HepG2 (cell line): ENCODE data around the gene MARCHF2. TPM values are rescaled to one million over a fixed set of nuclear protein-coding genes. Genes with fewer than 3 reads are reported as not detected.

Experiments
- CAMTA2 ChIP-seq: sonication (generic); formaldehyde crosslinking; IDR thresholded peaks from 2 replicates; pipeline ENCODE4 v1.4.0; 2020; ENCODE audit warnings: mild to moderate bottlenecking, missing genetic modification reagents, borderline replicate concordance
- DR1 ChIP-seq: sonication (generic); formaldehyde crosslinking; IDR thresholded peaks from 2 replicates; pipeline ENCODE4 v1.8.0; 2021; ENCODE audit warnings: mild to moderate bottlenecking, missing genetic modification reagents, inconsistent platforms
- KAT2B ChIP-seq: fragments of 150-350 bp; IDR thresholded peaks from 2 replicates; pipeline ENCODE4 v1.6.1; 2014; ENCODE audit warnings: low read depth, low read length, borderline replicate concordance
- NRL ChIP-seq: sonication (generic); formaldehyde crosslinking; IDR thresholded peaks from 2 replicates; pipeline ENCODE4 v1.5.0; 2020; ENCODE audit warnings: missing genetic modification reagents, mild to moderate bottlenecking, moderate library complexity, borderline replicate concordance
- PAF1 ChIP-seq: IDR thresholded peaks from 2 replicates; pipeline ENCODE4 v1.6.1; 2016; ENCODE audit warnings: missing genetic modification reagents, missing compliant biosample characterization
- SSRP1 ChIP-seq: IDR thresholded peaks from 2 replicates; pipeline ENCODE4 v1.6.1; 2016; ENCODE audit warnings: control low read depth
- ZNF160 ChIP-seq: sonication (generic); formaldehyde crosslinking; IDR thresholded peaks from 2 replicates; pipeline ENCODE4 v1.8.0; 2022; ENCODE audit warnings: mild to moderate bottlenecking, inconsistent platforms, missing genetic modification reagents
- ZNF557 ChIP-seq: sonication (generic); formaldehyde crosslinking; IDR thresholded peaks from 2 replicates; pipeline ENCODE4 v1.4.0; 2020; ENCODE audit warnings: missing genetic modification reagents
- ZNF605 ChIP-seq: sonication (generic); formaldehyde crosslinking; IDR thresholded peaks from 2 replicates; pipeline ENCODE4 v1.8.0; 2022; ENCODE audit warnings: mild to moderate bottlenecking, missing genetic modification reagents
- polyA plus RNA-seq, 8 experiments: library from polyadenylated mRNA; depleted of rRNA in 3 of 8; stranded (reverse) in 7 of 8; unstranded in 1 of 8; fragments of >200 nt; fragmentation: Illumina TruSeq in 4 of 8; extraction: Trizol in 4 of 8; gene quantifications; 2 replicates each; pipeline versions ENCODE4 v1.2.1 to v1.2.3, GENCODE V29; 2011 to 2016; ENCODE audit warnings: low read depth in 4 of 8, missing spikeins in 1 of 8, mixed read lengths in 1 of 8; ENCODE audit not compliant: insufficient read depth in 1 of 8
- total RNA-seq, 5 experiments: library from RNA; depleted of rRNA; stranded (reverse); fragments of >200 nt; fragmentation: Illumina TruSeq; extraction: Trizol; gene quantifications; 2 replicates each; pipeline ENCODE4 v1.2.3, GENCODE V29; 2016; ENCODE audit warnings: low read depth in 1 of 5
- TF ChIP-seq, protein P1 (sequence below): sonication (generic); formaldehyde crosslinking; IDR thresholded peaks from 2 replicates; pipeline ENCODE4 v1.4.0; 2020; ENCODE audit warnings: missing genetic modification reagents, borderline replicate concordance
- TF ChIP-seq, protein P2 (sequence below): sonication (generic); formaldehyde crosslinking; IDR thresholded peaks from 2 replicates; pipeline ENCODE4 v1.4.0; 2020; ENCODE audit warnings: mild to moderate bottlenecking, missing genetic modification reagents
- TF ChIP-seq, protein P3 (sequence below): sonication (generic); formaldehyde crosslinking; IDR thresholded peaks from 2 replicates; pipeline ENCODE4 v1.4.0; 2020; ENCODE audit warnings: mild to moderate bottlenecking, missing genetic modification reagents
- TF ChIP-seq, protein P4 (sequence below): sonication (generic); formaldehyde crosslinking; IDR thresholded peaks from 2 replicates; pipeline ENCODE4 v1.4.0; 2020; ENCODE audit warnings: missing genetic modification reagents
- TF ChIP-seq, protein P5 (sequence below): sonication (generic); formaldehyde crosslinking; IDR thresholded peaks from 2 replicates; pipeline ENCODE4 v1.8.0; 2022; ENCODE audit warnings: missing genetic modification reagents, mild to moderate bottlenecking, moderate library complexity, borderline replicate concordance
- TF ChIP-seq, protein P6 (sequence below), 2 experiments: fragments of 450-650 bp in 1 of 2; sonication (generic) in 1 of 2; formaldehyde crosslinking; IDR thresholded peaks; 2 replicates each; pipeline versions ENCODE4 v1.5.0 to v1.8.0; 2020 to 2022; ENCODE audit warnings: mild to moderate bottlenecking in 1 of 2, missing genetic modification reagents in 1 of 2
- TF ChIP-seq, protein P7 (sequence below): IDR thresholded peaks from 2 replicates; pipeline ENCODE4 v1.6.1; 2012; ENCODE audit warnings: inconsistent platforms

Gene MARCHF2
- total and polyA plus RNA-seq, 2 of the 13 experiments (the other 11 are each of a cell fraction or from before 2014, with no cell fraction given), result 12.7 to 13.0 TPM

DNA sequence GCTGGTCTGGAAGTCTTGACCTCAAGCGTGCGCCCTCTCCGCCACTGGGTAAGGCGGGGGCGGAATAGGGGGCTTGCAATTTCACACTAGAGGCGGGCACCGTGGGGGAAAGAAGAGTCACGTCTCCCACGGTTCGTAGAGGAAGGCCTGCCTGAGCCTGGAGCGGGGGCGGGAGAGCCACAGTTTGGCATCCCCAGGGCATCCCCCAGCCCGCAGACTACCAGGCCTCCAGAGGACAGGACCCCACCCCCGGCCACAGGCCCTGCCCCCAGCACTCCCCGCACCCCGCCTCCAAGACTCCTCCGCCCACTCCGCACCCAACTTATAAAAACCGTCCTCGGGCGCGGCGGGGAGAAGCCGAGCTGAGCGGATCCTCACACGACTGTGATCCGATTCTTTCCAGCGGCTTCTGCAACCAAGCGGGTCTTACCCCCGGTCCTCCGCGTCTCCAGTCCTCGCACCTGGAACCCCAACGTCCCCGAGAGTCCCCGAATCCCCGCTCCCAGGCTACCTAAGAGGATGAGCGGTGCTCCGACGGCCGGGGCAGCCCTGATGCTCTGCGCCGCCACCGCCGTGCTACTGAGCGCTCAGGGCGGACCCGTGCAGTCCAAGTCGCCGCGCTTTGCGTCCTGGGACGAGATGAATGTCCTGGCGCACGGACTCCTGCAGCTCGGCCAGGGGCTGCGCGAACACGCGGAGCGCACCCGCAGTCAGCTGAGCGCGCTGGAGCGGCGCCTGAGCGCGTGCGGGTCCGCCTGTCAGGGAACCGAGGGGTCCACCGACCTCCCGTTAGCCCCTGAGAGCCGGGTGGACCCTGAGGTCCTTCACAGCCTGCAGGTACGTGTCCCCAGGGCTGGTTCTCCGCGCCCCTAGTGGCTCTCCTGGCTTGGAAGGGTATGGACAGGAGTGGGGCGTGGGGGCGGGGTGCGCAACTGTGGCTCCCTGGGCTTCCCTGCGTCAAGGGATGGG, 49.0 kb upstream of the MARCHF2 start, which contains the start of gene ANGPTL4 (continued):
- TF ChIP-seq, protein P1, sequence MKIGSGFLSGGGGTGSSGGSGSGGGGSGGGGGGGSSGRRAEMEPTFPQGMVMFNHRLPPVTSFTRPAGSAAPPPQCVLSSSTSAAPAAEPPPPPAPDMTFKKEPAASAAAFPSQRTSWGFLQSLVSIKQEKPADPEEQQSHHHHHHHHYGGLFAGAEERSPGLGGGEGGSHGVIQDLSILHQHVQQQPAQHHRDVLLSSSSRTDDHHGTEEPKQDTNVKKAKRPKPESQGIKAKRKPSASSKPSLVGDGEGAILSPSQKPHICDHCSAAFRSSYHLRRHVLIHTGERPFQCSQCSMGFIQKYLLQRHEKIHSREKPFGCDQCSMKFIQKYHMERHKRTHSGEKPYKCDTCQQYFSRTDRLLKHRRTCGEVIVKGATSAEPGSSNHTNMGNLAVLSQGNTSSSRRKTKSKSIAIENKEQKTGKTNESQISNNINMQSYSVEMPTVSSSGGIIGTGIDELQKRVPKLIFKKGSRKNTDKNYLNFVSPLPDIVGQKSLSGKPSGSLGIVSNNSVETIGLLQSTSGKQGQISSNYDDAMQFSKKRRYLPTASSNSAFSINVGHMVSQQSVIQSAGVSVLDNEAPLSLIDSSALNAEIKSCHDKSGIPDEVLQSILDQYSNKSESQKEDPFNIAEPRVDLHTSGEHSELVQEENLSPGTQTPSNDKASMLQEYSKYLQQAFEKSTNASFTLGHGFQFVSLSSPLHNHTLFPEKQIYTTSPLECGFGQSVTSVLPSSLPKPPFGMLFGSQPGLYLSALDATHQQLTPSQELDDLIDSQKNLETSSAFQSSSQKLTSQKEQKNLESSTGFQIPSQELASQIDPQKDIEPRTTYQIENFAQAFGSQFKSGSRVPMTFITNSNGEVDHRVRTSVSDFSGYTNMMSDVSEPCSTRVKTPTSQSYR (CRISPR knock-in tag), result peak; percentile 60
- TF ChIP-seq, protein P2, sequence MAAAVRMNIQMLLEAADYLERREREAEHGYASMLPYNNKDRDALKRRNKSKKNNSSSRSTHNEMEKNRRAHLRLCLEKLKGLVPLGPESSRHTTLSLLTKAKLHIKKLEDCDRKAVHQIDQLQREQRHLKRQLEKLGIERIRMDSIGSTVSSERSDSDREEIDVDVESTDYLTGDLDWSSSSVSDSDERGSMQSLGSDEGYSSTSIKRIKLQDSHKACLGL (CRISPR knock-in tag), result no peak; the same call in 1 of the 2 replicates
- TF ChIP-seq, protein P3, sequence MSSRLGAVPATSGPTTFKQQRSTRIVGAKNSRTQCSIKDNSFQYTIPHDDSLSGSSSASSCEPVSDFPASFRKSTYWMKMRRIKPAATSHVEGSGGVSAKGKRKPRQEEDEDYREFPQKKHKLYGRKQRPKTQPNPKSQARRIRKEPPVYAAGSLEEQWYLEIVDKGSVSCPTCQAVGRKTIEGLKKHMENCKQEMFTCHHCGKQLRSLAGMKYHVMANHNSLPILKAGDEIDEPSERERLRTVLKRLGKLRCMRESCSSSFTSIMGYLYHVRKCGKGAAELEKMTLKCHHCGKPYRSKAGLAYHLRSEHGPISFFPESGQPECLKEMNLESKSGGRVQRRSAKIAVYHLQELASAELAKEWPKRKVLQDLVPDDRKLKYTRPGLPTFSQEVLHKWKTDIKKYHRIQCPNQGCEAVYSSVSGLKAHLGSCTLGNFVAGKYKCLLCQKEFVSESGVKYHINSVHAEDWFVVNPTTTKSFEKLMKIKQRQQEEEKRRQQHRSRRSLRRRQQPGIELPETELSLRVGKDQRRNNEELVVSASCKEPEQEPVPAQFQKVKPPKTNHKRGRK (CRISPR knock-in tag), result no peak
- no peak for TF ChIP-seq DR1 (CRISPR knock-in tag)
- no peak for TF ChIP-seq ZNF557
- TF ChIP-seq, protein P4, sequence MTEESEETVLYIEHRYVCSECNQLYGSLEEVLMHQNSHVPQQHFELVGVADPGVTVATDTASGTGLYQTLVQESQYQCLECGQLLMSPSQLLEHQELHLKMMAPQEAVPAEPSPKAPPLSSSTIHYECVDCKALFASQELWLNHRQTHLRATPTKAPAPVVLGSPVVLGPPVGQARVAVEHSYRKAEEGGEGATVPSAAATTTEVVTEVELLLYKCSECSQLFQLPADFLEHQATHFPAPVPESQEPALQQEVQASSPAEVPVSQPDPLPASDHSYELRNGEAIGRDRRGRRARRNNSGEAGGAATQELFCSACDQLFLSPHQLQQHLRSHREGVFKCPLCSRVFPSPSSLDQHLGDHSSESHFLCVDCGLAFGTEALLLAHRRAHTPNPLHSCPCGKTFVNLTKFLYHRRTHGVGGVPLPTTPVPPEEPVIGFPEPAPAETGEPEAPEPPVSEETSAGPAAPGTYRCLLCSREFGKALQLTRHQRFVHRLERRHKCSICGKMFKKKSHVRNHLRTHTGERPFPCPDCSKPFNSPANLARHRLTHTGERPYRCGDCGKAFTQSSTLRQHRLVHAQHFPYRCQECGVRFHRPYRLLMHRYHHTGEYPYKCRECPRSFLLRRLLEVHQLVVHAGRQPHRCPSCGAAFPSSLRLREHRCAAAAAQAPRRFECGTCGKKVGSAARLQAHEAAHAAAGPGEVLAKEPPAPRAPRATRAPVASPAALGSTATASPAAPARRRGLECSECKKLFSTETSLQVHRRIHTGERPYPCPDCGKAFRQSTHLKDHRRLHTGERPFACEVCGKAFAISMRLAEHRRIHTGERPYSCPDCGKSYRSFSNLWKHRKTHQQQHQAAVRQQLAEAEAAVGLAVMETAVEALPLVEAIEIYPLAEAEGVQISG (CRISPR knock-in tag), result peak; percentile 34; the same call in 1 of the 2 replicates
- TF ChIP-seq, protein P5, sequence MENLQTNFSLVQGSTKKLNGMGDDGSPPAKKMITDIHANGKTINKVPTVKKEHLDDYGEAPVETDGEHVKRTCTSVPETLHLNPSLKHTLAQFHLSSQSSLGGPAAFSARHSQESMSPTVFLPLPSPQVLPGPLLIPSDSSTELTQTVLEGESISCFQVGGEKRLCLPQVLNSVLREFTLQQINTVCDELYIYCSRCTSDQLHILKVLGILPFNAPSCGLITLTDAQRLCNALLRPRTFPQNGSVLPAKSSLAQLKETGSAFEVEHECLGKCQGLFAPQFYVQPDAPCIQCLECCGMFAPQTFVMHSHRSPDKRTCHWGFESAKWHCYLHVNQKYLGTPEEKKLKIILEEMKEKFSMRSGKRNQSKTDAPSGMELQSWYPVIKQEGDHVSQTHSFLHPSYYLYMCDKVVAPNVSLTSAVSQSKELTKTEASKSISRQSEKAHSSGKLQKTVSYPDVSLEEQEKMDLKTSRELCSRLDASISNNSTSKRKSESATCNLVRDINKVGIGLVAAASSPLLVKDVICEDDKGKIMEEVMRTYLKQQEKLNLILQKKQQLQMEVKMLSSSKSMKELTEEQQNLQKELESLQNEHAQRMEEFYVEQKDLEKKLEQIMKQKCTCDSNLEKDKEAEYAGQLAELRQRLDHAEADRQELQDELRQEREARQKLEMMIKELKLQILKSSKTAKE (CRISPR knock-in tag), result no peak
- no peak for TF ChIP-seq KAT2B
- TF ChIP-seq CAMTA2 (CRISPR knock-in tag), result no peak
- peak; percentile 59; the same call in 1 of the 2 replicates for TF ChIP-seq ZNF605 (CRISPR knock-in tag)
- no peak for TF ChIP-seq SSRP1 (CRISPR knock-in tag)
- TF ChIP-seq ZNF160, result 0 out of 2 replicates have a peak, but pooled peaks have one; percentile 26
- TF ChIP-seq, protein P6, sequence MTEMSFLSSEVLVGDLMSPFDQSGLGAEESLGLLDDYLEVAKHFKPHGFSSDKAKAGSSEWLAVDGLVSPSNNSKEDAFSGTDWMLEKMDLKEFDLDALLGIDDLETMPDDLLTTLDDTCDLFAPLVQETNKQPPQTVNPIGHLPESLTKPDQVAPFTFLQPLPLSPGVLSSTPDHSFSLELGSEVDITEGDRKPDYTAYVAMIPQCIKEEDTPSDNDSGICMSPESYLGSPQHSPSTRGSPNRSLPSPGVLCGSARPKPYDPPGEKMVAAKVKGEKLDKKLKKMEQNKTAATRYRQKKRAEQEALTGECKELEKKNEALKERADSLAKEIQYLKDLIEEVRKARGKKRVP (CRISPR knock-in tag; IDR thresholded peaks at IDR 0.05), result no peak
- no peak for TF ChIP-seq NRL (CRISPR knock-in tag)
- no peak for TF ChIP-seq PAF1 (CRISPR knock-in tag)
- TF ChIP-seq, protein P7, sequence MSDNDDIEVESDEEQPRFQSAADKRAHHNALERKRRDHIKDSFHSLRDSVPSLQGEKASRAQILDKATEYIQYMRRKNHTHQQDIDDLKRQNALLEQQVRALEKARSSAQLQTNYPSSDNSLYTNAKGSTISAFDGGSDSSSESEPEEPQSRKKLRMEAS, result peak; percentile 71
